IMR-90 (cell line): ENCODE data around the gene OSGIN1. TPM values are rescaled to one million over a fixed set of nuclear protein-coding genes. Genes with fewer than 3 reads are reported as not detected.

ENCODE experiments used
- ATAC-seq: fragments of 200-7000 bp; cut with Tn5 transposase; 2 replicates; pipeline ENCODE4 v1.9.1; 2020; ENCODE audit warnings: low read depth, mild to moderate bottlenecking, moderate library complexity
- BruUV-seq: library from RNA; stranded (reverse); fragments of 400-500 nt; replicated peaks from 2 replicates; lab custom pipeline; 2021; lab: Mats Ljungman, UMichigan
- CTCF ChIA-PET: fragments of 300-600 bp; formaldehyde crosslinking; extraction: SDS; loops from one replicate; lab custom pipeline; 2021; ENCODE audit warnings: antibody characterized with exemption; lab: Yijun Ruan, JAX
- POLR2A ChIA-PET: fragments of 300-600 bp; sonication (Branson Sonifier 250); formaldehyde crosslinking; loops from one replicate; lab custom pipeline; 2022; ENCODE audit warnings: antibody characterized with exemption; ENCODE audit not compliant: unreplicated experiment; lab: Charles Lee
- DNase-seq: peaks from one replicate; pipeline ENCODE4 v3.0.0; 2013
- H2AFZ ChIP-seq: replicated peaks from 2 replicates; pipeline ENCODE3; 2013; ENCODE audit warnings: low read length, mild to moderate bottlenecking; ENCODE audit not compliant: poor library complexity
- H2AK5ac ChIP-seq: 2 replicates; pipeline ENCODE4 v1.6.1; 2013; ENCODE audit warnings: low read depth, low read length, inconsistent platforms
- H2AK9ac ChIP-seq: replicated peaks from 2 replicates; pipeline ENCODE3; 2013; ENCODE audit warnings: mild to moderate bottlenecking, low read depth, low read length, moderate library complexity; ENCODE audit not compliant: poor library complexity
- H2BK120ac ChIP-seq: 2 replicates; pipeline ENCODE4 v1.6.1; 2013; ENCODE audit warnings: low read depth, low read length, inconsistent platforms
- H2BK15ac ChIP-seq: 3 replicates; pipeline ENCODE4 v1.6.1; 2013; ENCODE audit warnings: low read depth, low read length, inconsistent platforms
- H2BK20ac ChIP-seq: 2 replicates; pipeline ENCODE4 v1.6.1; 2013; ENCODE audit warnings: low read depth, mild to moderate bottlenecking, inconsistent platforms, low read length, moderate library complexity
- H2BK5ac ChIP-seq: 2 replicates; pipeline ENCODE4 v1.6.1; 2013; ENCODE audit warnings: mild to moderate bottlenecking, low read depth, low read length, inconsistent platforms; ENCODE audit not compliant: poor library complexity, severe bottlenecking
- H3K14ac ChIP-seq: replicated peaks from 2 replicates; pipeline ENCODE4 v1.6.1; 2013; ENCODE audit warnings: low read depth, low read length, inconsistent platforms
- H3K18ac ChIP-seq: 2 replicates; pipeline ENCODE4 v1.6.1; 2013; ENCODE audit warnings: low read depth, low read length, control low read depth
- H3K23ac ChIP-seq: 2 replicates; pipeline ENCODE4 v1.6.1; 2013; ENCODE audit warnings: low read depth, low read length, inconsistent platforms
- H3K27ac ChIP-seq: 2 replicates; pipeline ENCODE4 v1.5.1; 2013; ENCODE audit warnings: mild to moderate bottlenecking, control low read depth, low read length; ENCODE audit not compliant: insufficient read depth
- H3K27me3 ChIP-seq: 2 replicates; pipeline ENCODE4 v1.6.1; 2013; ENCODE audit warnings: low read length; ENCODE audit not compliant: control insufficient read depth, insufficient read depth
- H3K36me3 ChIP-seq: 2 replicates; pipeline ENCODE4 v1.6.1; 2013; ENCODE audit warnings: low read length, mixed read lengths; ENCODE audit not compliant: control insufficient read depth, insufficient read depth
- H3K4ac ChIP-seq: 2 replicates; pipeline ENCODE4 v1.6.1; 2013; ENCODE audit warnings: low read depth, low read length, inconsistent platforms
- H3K4me1 ChIP-seq: 2 replicates; pipeline ENCODE4 v1.6.1; 2013; ENCODE audit warnings: low read length, mixed read lengths; ENCODE audit not compliant: control insufficient read depth, insufficient read depth
- H3K4me2 ChIP-seq: 2 replicates; pipeline ENCODE4 v1.6.1; 2013; ENCODE audit warnings: low read depth, mild to moderate bottlenecking, control low read depth, low read length, moderate library complexity
- H3K4me3 ChIP-seq: 2 replicates; pipeline ENCODE4 v1.5.1; 2013; ENCODE audit warnings: low read depth, mild to moderate bottlenecking, control low read depth, low read length, moderate library complexity; ENCODE audit not compliant: insufficient read depth
- H3K56ac ChIP-seq: 2 replicates; pipeline ENCODE4 v1.6.1; 2013; ENCODE audit warnings: low read length, inconsistent platforms; ENCODE audit not compliant: insufficient read depth; ENCODE audit errors: extremely low read depth
- H3K79me1 ChIP-seq, 2 experiments: 2 replicates each; pipeline ENCODE4 v1.6.1; 2013; ENCODE audit warnings: low read length in 2 of 2, inconsistent platforms in 1 of 2, low read depth in 1 of 2
- H3K9ac ChIP-seq: 2 replicates; pipeline ENCODE4 v1.6.1; 2013; ENCODE audit warnings: low read depth, low read length, control low read depth
- H3K9me1 ChIP-seq: 2 replicates; pipeline ENCODE4 v1.6.1; 2013; ENCODE audit warnings: low read length, inconsistent platforms; ENCODE audit not compliant: insufficient read depth
- H3K9me3 ChIP-seq: 2 replicates; pipeline ENCODE4 v1.6.1; 2013; ENCODE audit warnings: low read length; ENCODE audit not compliant: control insufficient read depth, insufficient read depth
- H4K20me1 ChIP-seq: 2 replicates; pipeline ENCODE4 v1.6.1; 2013; ENCODE audit warnings: low read length, inconsistent platforms; ENCODE audit not compliant: insufficient read depth
- H4K5ac ChIP-seq: 2 replicates; pipeline ENCODE4 v1.6.1; 2013; ENCODE audit warnings: mild to moderate bottlenecking, low read depth, low read length, control low read depth
- H4K8ac ChIP-seq, 2 experiments: 2 replicates each; pipeline ENCODE4 v1.6.1; 2013; ENCODE audit warnings: low read depth in 2 of 2, low read length in 2 of 2, control low read depth in 1 of 2, inconsistent platforms in 1 of 2
- H4K91ac ChIP-seq: 2 replicates; pipeline ENCODE4 v1.6.1; 2013; ENCODE audit warnings: low read depth, low read length, inconsistent platforms; ENCODE audit not compliant: insufficient read depth
- BHLHE40 ChIP-seq: fragments of 150-350 bp; IDR thresholded peaks from 2 replicates; pipeline ENCODE4 v1.6.1; 2016; ENCODE audit warnings: mild to moderate bottlenecking, low read depth, low read length
- CEBPB ChIP-seq: IDR thresholded peaks from 2 replicates; pipeline ENCODE4 v1.6.1; 2012; ENCODE audit warnings: low read depth, low read length, improper control_type of control experiment
- CHD1 ChIP-seq: IDR thresholded peaks from 2 replicates; pipeline ENCODE4 v1.6.1; 2012; ENCODE audit warnings: low read depth, low read length, improper control_type of control experiment
- FOS ChIP-seq: fragments of 150-350 bp; IDR thresholded peaks from 2 replicates; pipeline ENCODE4 v1.6.1; 2016; ENCODE audit warnings: low read depth, low read length
- MAFK ChIP-seq: IDR thresholded peaks from 2 replicates; pipeline ENCODE4 v1.6.1; 2012; ENCODE audit warnings: low read depth, low read length, improper control_type of control experiment
- MAZ ChIP-seq: IDR thresholded peaks from 2 replicates; pipeline ENCODE4 v1.6.1; 2012; ENCODE audit warnings: low read depth, mild to moderate bottlenecking, low read length, improper control_type of control experiment, moderate library complexity, borderline replicate concordance
- MXI1 ChIP-seq: IDR thresholded peaks from 2 replicates; pipeline ENCODE4 v1.6.1; 2012; ENCODE audit warnings: low read depth, mild to moderate bottlenecking, low read length, moderate library complexity, borderline replicate concordance
- NFE2L2 ChIP-seq: fragments of 150-350 bp; IDR thresholded peaks from 2 replicates; pipeline ENCODE4 v1.6.1; 2016; ENCODE audit warnings: low read depth, mild to moderate bottlenecking, low read length
- POLR2A ChIP-seq: IDR thresholded peaks from 2 replicates; pipeline ENCODE4 v1.6.1; 2012; ENCODE audit warnings: mild to moderate bottlenecking, low read depth, low read length
- RAD21 ChIP-seq: IDR thresholded peaks from 2 replicates; pipeline ENCODE4 v1.6.1; 2012; ENCODE audit warnings: low read length, improper control_type of control experiment
- RCOR1 ChIP-seq: IDR thresholded peaks from 2 replicates; pipeline ENCODE4 v1.6.1; 2012; ENCODE audit warnings: mild to moderate bottlenecking, low read length, improper control_type of control experiment; ENCODE audit not compliant: insufficient replicate concordance
- RFX5 ChIP-seq: IDR thresholded peaks from 2 replicates; pipeline ENCODE4 v1.8.0; 2012; ENCODE audit warnings: low read depth, mild to moderate bottlenecking, low read length, moderate library complexity
- SMC3 ChIP-seq: fragments of 150-350 bp; IDR thresholded peaks from 2 replicates; pipeline ENCODE4 v1.6.1; 2016; ENCODE audit warnings: low read depth, mild to moderate bottlenecking, antibody characterized with exemption, low read length, moderate library complexity
- WGBS, 2 experiments: methylation state at CpG; one replicate each; pipeline versions ENCODE4 v1.1.5 to v1.1.7; 2013; ENCODE audit warnings: missing lambda C conversion rate in 2 of 2; ENCODE audit not compliant: insufficient read length in 1 of 2; ENCODE audit errors: extremely low coverage in 2 of 2; 5-methylcytosine and 5-hydroxymethylcytosine counted together
- dilution Hi-C: fragments of 300-500 bp; cut with HindIII; formaldehyde crosslinking; loops from one replicate; pipeline ENCODE4 v1.14.3; 2018; ENCODE audit warnings: low sequenced_read_pairs; ENCODE audit not compliant: unreplicated experiment
- in situ Hi-C: fragments of 300-500 bp; cut with MboI; formaldehyde crosslinking; loops from 3 replicates; pipeline ENCODE4 v1.14.3; 2019; ENCODE audit warnings: low sequenced_read_pairs, inconsistent platforms, mixed read lengths
- intact Hi-C: fragments of 100-400 bp; cut with micrococcal nuclease; formaldehyde crosslinking; loops from 2 replicates; pipeline ENCODE4 v1.10.0; 2022
- polyA plus RNA-seq, 3 experiments: library from polyadenylated mRNA; depleted of rRNA; stranded (reverse); fragments of >200 nt; gene quantifications; 2 replicates each; pipeline ENCODE4 v1.2.3, GENCODE V29; 2012; ENCODE audit warnings: low replicate concordance in 1 of 3
- total RNA-seq: library from RNA; depleted of rRNA; stranded (reverse); fragments of >200 nt; gene quantifications from 2 replicates; pipeline ENCODE4 v1.2.3, GENCODE V29; 2012
- TF ChIP-seq, protein P1 (sequence below): conservative IDR thresholded peaks from 2 replicates; pipeline ENCODE4 v1.5.1; 2012; ENCODE audit warnings: mild to moderate bottlenecking, low read depth, low read length, improper control_type of control experiment
- TF ChIP-seq, protein P2 (sequence below): fragments of 150-350 bp; IDR thresholded peaks from 2 replicates; pipeline ENCODE4 v1.6.1; 2016; ENCODE audit warnings: low read depth, mild to moderate bottlenecking, low read length, moderate library complexity, borderline replicate concordance
- TF ChIP-seq, protein P3 (sequence below): fragments of 150-350 bp; IDR thresholded peaks from 2 replicates; pipeline ENCODE4 v1.6.1; 2017; ENCODE audit warnings: mild to moderate bottlenecking, antibody characterized with exemption, low read length, low read depth

OSGIN1 gene
- total and polyA plus RNA-seq, 2 of the 4 experiments (the other 2 are of a cell fraction): 0.90 to 6.4 TPM

DNA sequence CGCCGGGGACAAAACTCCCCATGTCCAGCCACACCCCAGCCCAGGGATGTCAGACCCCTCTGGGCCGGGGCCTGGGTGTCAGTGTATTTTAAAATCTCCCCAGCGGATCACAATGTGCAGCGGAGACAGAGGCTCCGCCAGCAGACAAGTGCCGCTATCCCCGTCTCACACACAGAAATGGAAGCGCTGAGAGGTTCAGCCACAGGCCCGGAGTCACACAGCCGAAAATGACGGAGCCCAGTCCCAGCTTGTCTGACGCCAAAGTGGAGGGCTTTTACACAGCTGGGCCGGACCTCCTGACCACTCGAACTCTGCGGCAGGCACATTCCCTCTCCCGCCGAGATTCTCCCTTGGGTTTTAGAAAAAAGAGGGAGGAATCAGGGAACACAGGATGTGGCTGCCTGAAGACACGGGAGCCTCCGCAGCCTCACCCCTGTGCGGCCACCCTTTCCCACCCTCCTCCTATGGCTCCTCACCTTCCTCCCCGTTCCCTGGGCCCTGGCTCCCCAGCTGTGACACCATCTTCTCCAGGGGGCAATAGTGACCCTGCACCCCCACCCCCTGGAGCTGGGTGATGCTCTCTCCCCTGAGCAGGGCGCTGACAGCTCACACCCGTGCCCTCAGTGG lies 6.8 kb upstream of the OSGIN1 start:
- CTCF ChIA-PET: no interaction called here
- dilution Hi-C loops (no loop called here), intact Hi-C loops (no loop called here), in situ Hi-C loops (no loop called here)
- Histone ChIP-seq H2BK120ac (no peak overlapping the region), H3K4ac (no peak overlapping the region), H3K9me1 (peaks cover 4% of the 10 kb centered on the region), H3K4me3 (no peak overlapping the region), H3K79me1 (no peaks in the 10 kb centered on the region), H4K20me1 (no peaks in the 10 kb centered on the region), H2BK15ac (no peak overlapping the region), H3K4me1 (no peaks in the 10 kb centered on the region), H2AK5ac (no peak overlapping the region), H3K27me3 (no peaks in the 10 kb centered on the region), H3K18ac (no peak overlapping the region), H2AFZ (no peak overlapping the region), H3K27ac (no peak overlapping the region), H2AK9ac (no peak overlapping the region), H3K9ac (no peak overlapping the region), H4K8ac (no peak overlapping the region), H3K14ac (no peak overlapping the region), H3K23ac (no peak overlapping the region), H3K4me2 (no peak overlapping the region), H2BK20ac (no peak overlapping the region), H3K36me3 (no peaks in the 10 kb centered on the region), H4K5ac (no peak overlapping the region), H3K56ac (no peak overlapping the region), H2BK5ac (no peak overlapping the region), H3K9me3 (no peaks in the 10 kb centered on the region), H4K91ac (no peak overlapping the region)
- BruUV-seq: no TSS peak
- POLR2A ChIA-PET: no interaction called here
- no CpG with 5 or more reads among the region's 24 CpGs for WGBS, 2 experiments
- no peak for TF ChIP-seq POLR2A
- no peak for TF ChIP-seq CEBPB
- no peak for TF ChIP-seq MAFK
- no peak for TF ChIP-seq RFX5
- TF ChIP-seq MAZ: no peak
- TF ChIP-seq SMC3: no peak
- no peak for TF ChIP-seq NFE2L2
- TF ChIP-seq, protein P1, sequence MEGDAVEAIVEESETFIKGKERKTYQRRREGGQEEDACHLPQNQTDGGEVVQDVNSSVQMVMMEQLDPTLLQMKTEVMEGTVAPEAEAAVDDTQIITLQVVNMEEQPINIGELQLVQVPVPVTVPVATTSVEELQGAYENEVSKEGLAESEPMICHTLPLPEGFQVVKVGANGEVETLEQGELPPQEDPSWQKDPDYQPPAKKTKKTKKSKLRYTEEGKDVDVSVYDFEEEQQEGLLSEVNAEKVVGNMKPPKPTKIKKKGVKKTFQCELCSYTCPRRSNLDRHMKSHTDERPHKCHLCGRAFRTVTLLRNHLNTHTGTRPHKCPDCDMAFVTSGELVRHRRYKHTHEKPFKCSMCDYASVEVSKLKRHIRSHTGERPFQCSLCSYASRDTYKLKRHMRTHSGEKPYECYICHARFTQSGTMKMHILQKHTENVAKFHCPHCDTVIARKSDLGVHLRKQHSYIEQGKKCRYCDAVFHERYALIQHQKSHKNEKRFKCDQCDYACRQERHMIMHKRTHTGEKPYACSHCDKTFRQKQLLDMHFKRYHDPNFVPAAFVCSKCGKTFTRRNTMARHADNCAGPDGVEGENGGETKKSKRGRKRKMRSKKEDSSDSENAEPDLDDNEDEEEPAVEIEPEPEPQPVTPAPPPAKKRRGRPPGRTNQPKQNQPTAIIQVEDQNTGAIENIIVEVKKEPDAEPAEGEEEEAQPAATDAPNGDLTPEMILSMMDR: no peak
- TF ChIP-seq RCOR1: no peak
- TF ChIP-seq RAD21: no peak
- TF ChIP-seq, protein P2, sequence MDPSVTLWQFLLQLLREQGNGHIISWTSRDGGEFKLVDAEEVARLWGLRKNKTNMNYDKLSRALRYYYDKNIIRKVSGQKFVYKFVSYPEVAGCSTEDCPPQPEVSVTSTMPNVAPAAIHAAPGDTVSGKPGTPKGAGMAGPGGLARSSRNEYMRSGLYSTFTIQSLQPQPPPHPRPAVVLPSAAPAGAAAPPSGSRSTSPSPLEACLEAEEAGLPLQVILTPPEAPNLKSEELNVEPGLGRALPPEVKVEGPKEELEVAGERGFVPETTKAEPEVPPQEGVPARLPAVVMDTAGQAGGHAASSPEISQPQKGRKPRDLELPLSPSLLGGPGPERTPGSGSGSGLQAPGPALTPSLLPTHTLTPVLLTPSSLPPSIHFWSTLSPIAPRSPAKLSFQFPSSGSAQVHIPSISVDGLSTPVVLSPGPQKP: no peak
- TF ChIP-seq MXI1: no peak
- TF ChIP-seq CHD1: no peak
- TF ChIP-seq, protein P3, sequence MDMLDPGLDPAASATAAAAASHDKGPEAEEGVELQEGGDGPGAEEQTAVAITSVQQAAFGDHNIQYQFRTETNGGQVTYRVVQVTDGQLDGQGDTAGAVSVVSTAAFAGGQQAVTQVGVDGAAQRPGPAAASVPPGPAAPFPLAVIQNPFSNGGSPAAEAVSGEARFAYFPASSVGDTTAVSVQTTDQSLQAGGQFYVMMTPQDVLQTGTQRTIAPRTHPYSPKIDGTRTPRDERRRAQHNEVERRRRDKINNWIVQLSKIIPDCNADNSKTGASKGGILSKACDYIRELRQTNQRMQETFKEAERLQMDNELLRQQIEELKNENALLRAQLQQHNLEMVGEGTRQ: no peak
- TF ChIP-seq FOS: no peak
- TF ChIP-seq BHLHE40: no peak
- no peak for DNase-seq
- ATAC-seq: no peak
